GM12801 (cell line): ENCODE data around the gene GPR37.

Experiments
- TF ChIP-seq, protein P1 (sequence below): IDR thresholded peaks from one replicate; pipeline ENCODE4 v1.5.1; 2011; ENCODE audit warnings: control low read depth; ENCODE audit not compliant: insufficient read length; ENCODE audit errors: extremely low read depth

The GPR37 gene

DNA sequence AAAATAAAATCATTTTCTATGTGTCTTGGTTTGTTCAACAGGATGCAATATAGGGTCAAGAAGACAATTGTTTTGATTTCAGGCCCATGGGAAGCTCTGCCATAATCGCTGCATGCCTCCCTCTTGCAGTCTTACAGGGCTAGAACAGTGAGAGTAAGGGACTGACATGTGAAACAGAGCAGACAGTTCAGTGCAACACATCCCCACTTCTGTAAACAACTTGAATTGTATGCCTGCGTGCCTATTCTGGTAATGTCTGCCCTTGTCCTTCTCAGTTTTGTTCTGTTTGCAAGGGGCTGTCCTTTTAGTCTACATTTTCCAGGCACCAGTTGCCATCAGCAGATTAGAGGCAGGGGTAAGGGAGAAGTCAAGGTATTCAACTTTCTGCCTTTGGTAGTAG lies 34.8 kb upstream of the GPR37 start:
- TF ChIP-seq, protein P1, sequence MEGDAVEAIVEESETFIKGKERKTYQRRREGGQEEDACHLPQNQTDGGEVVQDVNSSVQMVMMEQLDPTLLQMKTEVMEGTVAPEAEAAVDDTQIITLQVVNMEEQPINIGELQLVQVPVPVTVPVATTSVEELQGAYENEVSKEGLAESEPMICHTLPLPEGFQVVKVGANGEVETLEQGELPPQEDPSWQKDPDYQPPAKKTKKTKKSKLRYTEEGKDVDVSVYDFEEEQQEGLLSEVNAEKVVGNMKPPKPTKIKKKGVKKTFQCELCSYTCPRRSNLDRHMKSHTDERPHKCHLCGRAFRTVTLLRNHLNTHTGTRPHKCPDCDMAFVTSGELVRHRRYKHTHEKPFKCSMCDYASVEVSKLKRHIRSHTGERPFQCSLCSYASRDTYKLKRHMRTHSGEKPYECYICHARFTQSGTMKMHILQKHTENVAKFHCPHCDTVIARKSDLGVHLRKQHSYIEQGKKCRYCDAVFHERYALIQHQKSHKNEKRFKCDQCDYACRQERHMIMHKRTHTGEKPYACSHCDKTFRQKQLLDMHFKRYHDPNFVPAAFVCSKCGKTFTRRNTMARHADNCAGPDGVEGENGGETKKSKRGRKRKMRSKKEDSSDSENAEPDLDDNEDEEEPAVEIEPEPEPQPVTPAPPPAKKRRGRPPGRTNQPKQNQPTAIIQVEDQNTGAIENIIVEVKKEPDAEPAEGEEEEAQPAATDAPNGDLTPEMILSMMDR: no peak

DNA sequence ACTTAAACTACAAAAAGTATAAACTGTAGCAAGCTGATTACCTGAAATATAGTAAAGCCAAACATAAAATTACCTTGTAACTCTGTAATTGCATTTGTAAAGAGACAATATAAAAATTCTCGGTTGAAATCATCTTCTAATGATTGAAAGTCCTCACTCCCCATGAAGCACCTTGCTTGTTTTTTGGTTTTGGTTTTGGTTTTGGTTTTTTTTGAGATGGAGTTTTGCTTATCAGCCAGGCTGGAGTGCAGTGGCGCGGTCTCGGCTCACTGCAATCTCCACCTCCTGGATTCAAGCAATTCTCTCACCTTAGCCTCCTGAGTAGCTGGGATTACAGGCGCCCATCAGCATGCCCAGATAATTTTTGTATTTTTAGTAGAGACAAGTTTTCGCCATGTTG lies 33.9 kb upstream of the GPR37 start:
- TF ChIP-seq, protein P1: no peak

DNA sequence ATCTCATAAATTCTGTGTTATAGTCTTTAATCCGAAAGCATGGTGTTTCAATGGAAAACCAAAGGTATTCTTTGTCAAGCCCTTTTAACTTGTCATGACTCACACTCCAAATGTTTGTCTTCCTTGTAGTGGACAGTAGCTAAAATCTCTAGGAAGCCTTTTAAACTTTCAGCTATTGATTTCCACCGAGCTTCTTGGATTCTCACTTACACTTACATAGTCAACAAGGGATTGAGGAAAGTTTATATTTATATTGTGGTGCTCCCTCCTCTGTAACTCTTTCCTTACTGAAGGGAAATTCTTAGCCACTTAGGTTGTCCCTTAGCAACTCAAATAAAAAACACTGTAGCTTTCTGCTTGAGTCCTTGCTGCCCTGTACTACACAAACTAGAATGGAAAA lies 31.2 kb upstream of the GPR37 start:
- TF ChIP-seq, protein P1: no peak

DNA sequence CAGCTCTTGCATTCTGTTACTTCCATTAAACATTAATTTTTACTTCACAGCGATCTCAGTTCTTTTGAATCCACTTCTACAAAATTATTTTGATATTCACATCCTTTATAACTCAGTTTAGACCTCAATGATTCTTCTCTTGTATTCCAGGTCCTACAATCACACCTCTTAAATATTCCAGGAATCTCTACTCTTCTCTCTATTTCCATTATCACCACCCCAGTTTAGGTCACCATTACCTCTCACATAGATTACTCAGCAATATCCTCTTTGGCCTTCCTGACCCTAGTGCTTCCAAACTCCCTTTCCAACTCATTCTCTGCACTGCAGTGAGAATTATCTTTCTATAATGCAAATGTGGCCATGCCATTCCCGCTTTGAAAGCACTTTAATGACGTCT lies 27.1 kb upstream of the GPR37 start:
- TF ChIP-seq, protein P1: no peak

DNA sequence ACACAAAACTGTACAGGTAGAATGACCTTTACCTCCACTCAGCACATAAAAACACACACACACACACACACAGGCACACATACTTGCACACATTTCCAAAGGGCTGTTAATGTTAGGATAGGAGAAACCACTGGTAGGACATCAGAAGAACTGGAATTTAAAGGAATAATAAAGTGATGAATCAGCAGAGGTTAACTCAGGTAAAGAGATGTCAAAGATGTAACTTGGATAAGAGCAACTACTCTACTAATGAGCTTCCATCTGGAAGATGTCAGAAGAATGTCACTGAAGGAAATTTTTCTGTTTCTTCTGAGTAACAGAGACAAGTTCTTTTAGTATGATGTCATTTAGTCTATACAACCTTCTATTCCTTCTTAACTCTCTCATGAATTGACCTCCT lies 26.4 kb upstream of the GPR37 start:
- TF ChIP-seq, protein P1: no peak

DNA sequence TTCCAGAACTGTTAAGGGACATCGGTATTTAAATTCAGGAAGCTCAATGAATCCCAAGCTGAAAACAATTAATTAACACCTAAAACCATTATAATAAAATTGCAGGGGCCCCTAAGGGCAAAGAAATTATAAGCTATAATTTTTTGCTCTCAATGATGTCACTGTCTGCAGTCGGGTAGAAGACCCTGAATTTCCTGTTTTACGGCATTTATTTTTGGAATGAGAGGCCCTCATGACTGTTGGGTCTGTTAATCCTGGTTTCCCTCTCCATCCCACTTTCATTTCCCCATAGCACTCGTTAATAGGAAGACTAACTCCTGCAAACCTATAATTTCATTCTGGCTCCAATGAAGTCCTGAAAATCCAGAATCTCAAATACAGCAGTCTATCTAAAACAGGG lies 25.8 kb upstream of the GPR37 start:
- TF ChIP-seq, protein P1: no peak

DNA sequence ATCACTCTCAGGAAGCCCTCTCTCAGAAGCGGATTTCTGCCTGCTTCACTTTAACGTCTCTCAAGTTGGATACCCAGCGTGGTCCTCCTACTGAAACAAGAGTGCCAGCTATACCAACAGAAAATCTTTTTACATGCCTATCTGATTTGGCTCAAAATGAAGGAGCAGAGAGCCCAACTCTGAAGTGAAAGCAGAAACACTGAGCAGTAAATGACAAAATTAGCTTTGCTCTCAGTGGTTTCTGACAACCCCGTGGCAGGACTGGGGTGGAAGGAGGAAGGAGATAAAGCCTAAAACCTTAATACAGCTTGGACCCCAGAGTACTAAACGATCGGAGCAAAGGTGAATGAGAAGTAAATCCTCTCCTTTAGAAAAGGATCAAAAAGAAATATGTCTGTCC lies 25.1 kb upstream of the GPR37 start:
- TF ChIP-seq, protein P1: no peak

DNA sequence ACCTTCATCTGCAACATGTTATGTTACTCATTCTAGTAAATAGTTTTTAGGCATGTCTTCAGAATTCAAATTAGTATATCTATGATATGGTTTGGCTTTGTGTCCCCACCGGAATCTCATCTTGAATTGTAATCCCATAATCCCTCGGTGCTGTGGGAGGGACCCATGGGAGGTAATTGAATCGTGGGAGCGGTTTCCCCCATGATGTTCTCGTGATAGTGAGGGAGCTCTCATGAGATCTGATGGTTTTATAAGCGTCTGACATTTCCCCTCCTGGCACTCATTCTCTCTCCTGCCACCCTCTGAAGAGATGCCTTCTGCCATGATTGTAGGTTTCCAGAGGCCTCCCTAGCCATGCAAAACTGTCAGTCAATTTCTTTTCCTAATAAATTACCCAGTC lies 20.4 kb upstream of the GPR37 start:
- TF ChIP-seq, protein P1: no peak
